ENCODE measurements around the gene USP34.
"Not testable (repeated sequence)": the region's sequence is repeated elsewhere in the genome, so short reads cannot be mapped to it uniquely, and the experiment has no call there.

Gene USP34

GRCh38 chr2:61396005-61396404 is 74.9 kb downstream of the USP34 start:
- DNase-seq (ENCODE audit: low read depth): no peak
- TF ChIP-seq CTCF (IDR thresholded peaks at IDR 0.05; ENCODE audit: insufficient read depth, low read depth, low read length, missing control alignments): no peak
- no peak overlapping the region for H3K4me3 ChIP-seq (ENCODE audit: low read depth, low read length)

DNA sequence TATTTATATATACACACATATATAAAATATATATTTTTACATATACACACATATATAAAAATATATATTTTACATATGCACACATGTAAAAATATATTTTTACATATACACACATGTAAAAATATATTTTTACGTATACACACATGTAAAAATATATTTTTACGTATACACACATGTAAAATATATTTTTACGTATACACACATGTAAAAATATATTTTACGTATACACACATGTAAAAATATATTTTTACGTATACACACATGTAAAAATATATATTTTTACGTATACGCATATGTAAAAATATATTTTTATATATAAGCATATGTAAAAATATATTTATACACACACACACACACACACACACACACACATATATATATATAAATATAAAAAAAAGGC is 83.3 kb downstream of the USP34 start:
- DNase-seq (ENCODE audit: low read depth); H3K4me3 ChIP-seq (ENCODE audit: low read depth, low read length): not testable (repeated sequence)

DNA sequence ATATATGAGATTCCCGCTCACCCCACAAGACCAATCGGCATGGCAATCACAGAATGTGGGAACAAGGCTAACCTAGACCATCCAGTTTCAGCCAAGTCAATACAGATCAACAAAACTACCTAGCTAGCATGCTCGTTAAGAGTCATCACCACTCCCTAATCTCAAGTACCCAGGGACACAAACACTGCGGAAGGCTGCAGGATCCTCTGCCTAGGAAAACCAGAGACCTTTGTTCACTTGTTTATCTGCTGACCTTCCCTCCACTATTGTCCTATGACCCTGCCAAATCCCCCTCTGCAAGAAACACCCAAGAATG is 90.0 kb downstream of the USP34 start:
- not testable (repeated sequence) for DNase-seq (ENCODE audit: low read depth); H3K4me3 ChIP-seq (ENCODE audit: low read depth, low read length)

- DNase-seq (ENCODE audit: low read depth): no peak
- no peak overlapping the region for H3K4me3 ChIP-seq (ENCODE audit: low read depth, low read length)
- TF ChIP-seq CTCF (IDR thresholded peaks at IDR 0.05; ENCODE audit: insufficient read depth, low read depth, low read length, missing control alignments): no peak
Measured at GRCh38 chr2:61380056-61380881, 90.6 kb downstream of the USP34 start.

DNA sequence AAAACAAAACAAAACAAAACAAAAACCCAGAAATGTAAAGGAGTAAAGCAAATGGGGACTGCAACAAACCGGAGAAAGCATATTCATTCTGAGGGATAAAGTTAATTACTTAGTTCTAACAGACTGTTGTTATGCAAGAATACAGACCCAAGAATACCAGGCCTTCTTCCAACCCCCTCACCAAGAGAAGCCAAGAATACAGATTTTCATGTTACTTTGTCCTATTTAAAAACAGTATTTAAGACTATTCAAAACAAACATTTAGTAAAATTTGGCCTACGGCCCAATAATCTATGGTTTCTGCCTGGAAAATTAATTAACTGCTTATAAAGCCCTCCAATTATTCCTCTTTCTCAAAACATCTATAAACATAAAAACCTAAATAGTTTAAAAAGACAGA is 91.4 kb downstream of the USP34 start:
- no peak for TF ChIP-seq CTCF (IDR thresholded peaks at IDR 0.05; ENCODE audit: insufficient read depth, low read depth, low read length, missing control alignments)
- no peak overlapping the region for H3K4me3 ChIP-seq (ENCODE audit: low read depth, low read length)
- no peak for DNase-seq (ENCODE audit: low read depth)

GRCh38 chr2:61378281-61378680 is 92.6 kb downstream of the USP34 start:
- no peak for TF ChIP-seq CTCF (IDR thresholded peaks at IDR 0.05; ENCODE audit: insufficient read depth, low read depth, low read length, missing control alignments)
- no peak for DNase-seq (ENCODE audit: low read depth)
- H3K4me3 ChIP-seq (ENCODE audit: low read depth, low read length): no peak overlapping the region

- TF ChIP-seq CTCF (IDR thresholded peaks at IDR 0.05; ENCODE audit: insufficient read depth, low read depth, low read length, missing control alignments): no peak
- DNase-seq (ENCODE audit: low read depth): no peak
- no peak overlapping the region for H3K4me3 ChIP-seq (ENCODE audit: low read depth, low read length)
Measured at GRCh38 chr2:61377046-61377445, 93.8 kb downstream of the USP34 start.

- no peak for TF ChIP-seq CTCF (IDR thresholded peaks at IDR 0.05; ENCODE audit: insufficient read depth, low read depth, low read length, missing control alignments)
- H3K4me3 ChIP-seq (ENCODE audit: low read depth, low read length): no peak overlapping the region
- DNase-seq (ENCODE audit: low read depth): no peak
Measured at GRCh38 chr2:61376211-61376610, 94.7 kb downstream of the USP34 start.
